WERI-Rb-1 (cell line): ENCODE results near the gene ABCA7.

Source experiments
- DNase-seq: peaks from one replicate; pipeline ENCODE4 v3.0.0-alpha.2; 2020
- H3K27ac ChIP-seq: fragments of 250-450 bp; sonication (Bioruptor Pico); 2 replicates; pipeline ENCODE4 v1.5.1; 2020; ENCODE audit warnings: mild to moderate bottlenecking, moderate library complexity
- H3K27me3 ChIP-seq: fragments of 250-450 bp; sonication (Bioruptor Pico); 2 replicates; pipeline ENCODE4 v1.5.1; 2021; ENCODE audit warnings: mild to moderate bottlenecking, low read depth, moderate library complexity; ENCODE audit not compliant: insufficient read depth, severe bottlenecking
- H3K36me3 ChIP-seq: fragments of 250-450 bp; sonication (Bioruptor Pico); 2 replicates; pipeline ENCODE4 v1.5.1; 2020; ENCODE audit warnings: mild to moderate bottlenecking, moderate library complexity
- H3K4me3 ChIP-seq: 2 replicates; pipeline ENCODE4 v1.5.1; 2011; ENCODE audit warnings: low read depth, mild to moderate bottlenecking, control low read depth, low read length
- H3K9me3 ChIP-seq: fragments of 250-450 bp; sonication (Bioruptor Pico); 2 replicates; pipeline ENCODE4 v1.5.1; 2021; ENCODE audit warnings: mild to moderate bottlenecking, moderate library complexity; ENCODE audit not compliant: severe bottlenecking
- CTCF ChIP-seq: IDR thresholded peaks from 2 replicates; pipeline ENCODE4 v1.5.1; 2011; ENCODE audit warnings: low read depth, mild to moderate bottlenecking, control low read depth, inconsistent platforms, low read length

ABCA7 gene

GRCh38 chr19:1009041-1009980, 30.6 kb upstream of the ABCA7 start:
- H3K4me3 ChIP-seq: no peak overlapping the region
- H3K9me3 ChIP-seq: peaks cover 2% of the 10 kb centered on the region
- peaks cover 38% of the 10 kb centered on the region for H3K36me3 ChIP-seq
- no peak overlapping the region for H3K27ac ChIP-seq
- DNase-seq: no peak
- no peaks in the 10 kb centered on the region for H3K27me3 ChIP-seq
- no peak for TF ChIP-seq CTCF

GRCh38 chr19:1009981-1010538, 29.8 kb upstream of the ABCA7 start:
- H3K36me3 ChIP-seq: peaks cover 40% of the 10 kb centered on the region
- no peak for DNase-seq

GRCh38 chr19:1010586-1011510, 29.1 kb upstream of the ABCA7 start:
- Histone ChIP-seq H3K9me3 (peaks cover 2% of the 10 kb centered on the region), H3K27me3 (no peaks in the 10 kb centered on the region), H3K4me3 (no peak overlapping the region), H3K36me3 (peaks cover 40% of the 10 kb centered on the region), H3K27ac (no peak overlapping the region)
- no peak for DNase-seq
- TF ChIP-seq CTCF: no peak

More at GRCh38 chr19:1009981-1010538, 29.8 kb upstream of the ABCA7 start:
- TF ChIP-seq CTCF: no peak
- Histone ChIP-seq H3K27me3 (no peaks in the 10 kb centered on the region), H3K9me3 (peaks cover 2% of the 10 kb centered on the region), H3K4me3 (no peak overlapping the region), H3K27ac (no peak overlapping the region)

- H3K36me3 ChIP-seq: peaks cover 42% of the 10 kb centered on the region
- no peaks in the 10 kb centered on the region for H3K27me3 ChIP-seq
- H3K9me3 ChIP-seq: peaks cover 2% of the 10 kb centered on the region
- no peak for DNase-seq
- no peak overlapping the region for H3K4me3 ChIP-seq
- TF ChIP-seq CTCF: no peak
- H3K27ac ChIP-seq: no peak overlapping the region
Measured at GRCh38 chr19:1011831-1012333, 28.0 kb upstream of the ABCA7 start.

- no peak for TF ChIP-seq CTCF
- no peak overlapping the region for H3K27ac ChIP-seq
- H3K36me3 ChIP-seq: peaks cover 42% of the 10 kb centered on the region
- H3K4me3 ChIP-seq: no peak overlapping the region
- no peaks in the 10 kb centered on the region for H3K27me3 ChIP-seq
- no peak for DNase-seq
- H3K9me3 ChIP-seq: peaks cover 2% of the 10 kb centered on the region
Measured at GRCh38 chr19:1012334-1012733, 27.6 kb upstream of the ABCA7 start.
